HepG2 (cell line): ENCODE results near the gene C10orf90. TPM values are rescaled to one million over a fixed set of nuclear protein-coding genes. Genes with fewer than 3 reads are reported as not detected.

Experiments
- ATAC-seq: fragments of 200-7000 bp; cut with Tn5 transposase; 3 replicates; pipeline ENCODE4 v1.9.1; 2020; ENCODE audit warnings: mild to moderate bottlenecking, moderate library complexity
- BruUV-seq: library from RNA; stranded (reverse); fragments of 400-500 nt; replicated peaks from 2 replicates; lab custom pipeline; 2021; lab: Mats Ljungman, UMichigan
- CTCF ChIA-PET: fragments of 300-600 bp; formaldehyde crosslinking; extraction: SDS; loops from one replicate; lab custom pipeline; 2021; ENCODE audit warnings: low total read pairs, inconsistent platforms, low intra/inter-chr PET ratio; lab: Yijun Ruan, JAX
- POLR2A ChIA-PET: fragments of 350-600 bp; sonication (Branson Sonifier 250); formaldehyde crosslinking; loops from one replicate; lab custom pipeline; 2020; ENCODE audit warnings: antibody characterized with exemption, inconsistent platforms; lab: Yijun Ruan, JAX
- DNase-seq: peaks from one replicate; pipeline ENCODE4 v3.0.0-alpha.2; 2015; ENCODE audit warnings: low spot score
- FAIRE-seq: peaks from 3 replicates; lab custom pipeline; 2011; peaks lifted over from hg19 to GRCh38; lab: Jason Lieb, UNC
- H2AFZ ChIP-seq: one replicate; pipeline ENCODE4 v1.6.1; 2011; ENCODE audit warnings: low read length, inconsistent platforms
- H3K27ac ChIP-seq: fragments of 300-600 bp; 3 replicates; pipeline ENCODE4 v1.8.0; 2011; ENCODE audit warnings: mixed run types, mild to moderate bottlenecking, mixed read lengths, low read length, inconsistent platforms; ENCODE audit not compliant: insufficient read depth; ENCODE audit errors: extremely low read length
- H3K27me3 ChIP-seq, 2 experiments: fragments of 200-600 bp in 1 of 2; 2 replicates in 1 of 2; 3 replicates in 1 of 2; pipeline versions ENCODE4 v1.6.0 to v1.8.0; 2011; ENCODE audit warnings: low read length in 2 of 2, mild to moderate bottlenecking in 2 of 2, moderate library complexity in 2 of 2, inconsistent platforms in 1 of 2; ENCODE audit not compliant: insufficient read depth in 2 of 2, control insufficient read depth in 1 of 2
- H3K36me3 ChIP-seq, 2 experiments: fragments of 200-600 bp in 1 of 2; replicated peaks in 1 of 2; 2 replicates in 1 of 2; 3 replicates in 1 of 2; pipeline versions ENCODE4 v1.5.1 to v1.8.0; 2011; ENCODE audit warnings: low read length in 2 of 2, inconsistent platforms in 1 of 2; ENCODE audit not compliant: insufficient read depth in 2 of 2, control insufficient read depth in 1 of 2
- H3K4me1 ChIP-seq: 2 replicates; pipeline ENCODE4 v1.5.1; 2012; ENCODE audit warnings: low read length, inconsistent platforms; ENCODE audit not compliant: insufficient read depth
- H3K4me2 ChIP-seq: 2 replicates; pipeline ENCODE4 v1.6.0; 2011; ENCODE audit warnings: low read depth, low read length, inconsistent platforms
- H3K4me3 ChIP-seq, 3 experiments: fragments of 200-600 bp in 1 of 3; sonication (generic), shearing (Covaris generic) in 1 of 3; replicated peaks in 1 of 3; 2 replicates each; pipeline ENCODE4 v1.5.1; 2011 to 2016; ENCODE audit warnings: low read length in 3 of 3, inconsistent platforms in 2 of 3, low read depth in 2 of 3, mild to moderate bottlenecking in 2 of 3, control low read depth in 1 of 3, mixed read lengths in 1 of 3; ENCODE audit not compliant: insufficient read depth in 1 of 3
- H3K79me2 ChIP-seq: one replicate; pipeline ENCODE4 v1.6.1; 2011; ENCODE audit warnings: low read length, inconsistent platforms; ENCODE audit not compliant: insufficient read depth
- H3K9ac ChIP-seq: 2 replicates; pipeline ENCODE4 v1.6.0; 2011; ENCODE audit warnings: mild to moderate bottlenecking, low read depth, low read length, inconsistent platforms; ENCODE audit not compliant: insufficient read depth
- H3K9me3 ChIP-seq: 2 replicates; pipeline ENCODE4 v1.5.1; 2012; ENCODE audit warnings: mild to moderate bottlenecking, low read length
- H4K20me1 ChIP-seq: 2 replicates; pipeline ENCODE4 v1.6.0; 2011; ENCODE audit warnings: inconsistent platforms, mild to moderate bottlenecking, low read length, moderate library complexity; ENCODE audit not compliant: insufficient read depth
- ARID2 ChIP-seq: sonication (generic); formaldehyde crosslinking; IDR thresholded peaks from 2 replicates; pipeline ENCODE4 v1.8.1; 2022; ENCODE audit warnings: mild to moderate bottlenecking, missing genetic modification reagents, borderline replicate concordance
- BCL6 ChIP-seq: IDR thresholded peaks from 2 replicates; pipeline ENCODE4 v1.6.1; 2016; ENCODE audit warnings: missing genetic modification reagents, missing compliant biosample characterization
- E2F5 ChIP-seq: sonication (generic); formaldehyde crosslinking; conservative IDR thresholded peaks from 2 replicates; pipeline ENCODE4 v1.4.0; 2020; ENCODE audit warnings: missing genetic modification reagents
- GATA4 ChIP-seq: sonication (generic); IDR thresholded peaks from 2 replicates; pipeline ENCODE4 v1.6.1; 2016; ENCODE audit warnings: antibody characterized with exemption, low read depth, borderline replicate concordance
- GTF2F1 ChIP-seq: fragments of 150-350 bp; IDR thresholded peaks from 2 replicates; pipeline ENCODE4 v1.6.1; 2014; ENCODE audit warnings: low read length
- HHEX ChIP-seq: IDR thresholded peaks from 2 replicates; pipeline ENCODE4 v1.6.1; 2016; ENCODE audit warnings: control low read depth
- KLF13 ChIP-seq: sonication (generic); formaldehyde crosslinking; IDR thresholded peaks from 2 replicates; pipeline ENCODE4 v1.4.0; 2020; ENCODE audit warnings: mild to moderate bottlenecking, missing genetic modification reagents
- MAZ ChIP-seq, 2 experiments: sonication (generic) in 1 of 2; formaldehyde crosslinking in 1 of 2; IDR thresholded peaks; 2 replicates each; pipeline versions ENCODE4 v1.5.0 to v1.6.1; 2012 to 2020; ENCODE audit warnings: low read depth in 2 of 2, mild to moderate bottlenecking in 2 of 2, borderline replicate concordance in 1 of 2, improper control_type of control experiment in 1 of 2, low read length in 1 of 2, missing genetic modification reagents in 1 of 2, moderate library complexity in 1 of 2
- MEIS2 ChIP-seq: sonication (generic); formaldehyde crosslinking; IDR thresholded peaks from 2 replicates; pipeline ENCODE4 v1.9.0; 2021; ENCODE audit warnings: mild to moderate bottlenecking, missing genetic modification reagents
- PLRG1 ChIP-seq: fragments of 450-650 bp; conservative IDR thresholded peaks from 2 replicates; pipeline ENCODE4 v1.6.1; 2016
- RAD51 ChIP-seq: fragments of 450-650 bp; IDR thresholded peaks from 2 replicates; pipeline ENCODE4 v1.6.1; 2016; ENCODE audit warnings: borderline replicate concordance
- TARDBP ChIP-seq: sonication (generic); formaldehyde crosslinking; IDR thresholded peaks from 2 replicates; pipeline ENCODE4 v1.8.0; 2022; ENCODE audit warnings: mild to moderate bottlenecking, missing genetic modification reagents
- THYN1 ChIP-seq: sonication (generic); formaldehyde crosslinking; IDR thresholded peaks from 2 replicates; pipeline ENCODE4 v1.8.1; 2023; ENCODE audit warnings: low read depth, mild to moderate bottlenecking, moderate library complexity, missing genetic modification reagents, borderline replicate concordance
- ZBTB34 ChIP-seq: sonication (generic); formaldehyde crosslinking; IDR thresholded peaks from 2 replicates; pipeline ENCODE4 v1.8.0; 2022; ENCODE audit warnings: mild to moderate bottlenecking, missing genetic modification reagents
- ZNF468 ChIP-seq: sonication (generic); formaldehyde crosslinking; IDR thresholded peaks from 2 replicates; pipeline ENCODE4 v1.8.0; 2022; ENCODE audit warnings: mild to moderate bottlenecking, moderate library complexity, missing genetic modification reagents
- ZNF761 ChIP-seq: sonication (generic); formaldehyde crosslinking; conservative IDR thresholded peaks from 2 replicates; pipeline ENCODE4 v1.4.0; 2020; ENCODE audit warnings: mild to moderate bottlenecking, missing genetic modification reagents
- WGBS: methylation state at CpG from one replicate; pipeline ENCODE4 v1.1.6; 2017; ENCODE audit warnings: low lambda C conversion rate; 5-methylcytosine and 5-hydroxymethylcytosine counted together
- in situ Hi-C: cut with HindIII; loops from 2 replicates; pipeline ENCODE4 v1.10.0; 2017; ENCODE audit warnings: low pct_unique_long_range_greater_than_20kb; ENCODE audit not compliant: extremely low pct_ligation_motif_present
- intact Hi-C: fragments of 100-400 bp; cut with micrococcal nuclease; formaldehyde crosslinking; loops from one replicate; pipeline ENCODE4 v1.10.0; 2022; ENCODE audit not compliant: unreplicated experiment
- polyA plus RNA-seq, 8 experiments: library from polyadenylated mRNA; depleted of rRNA in 3 of 8; stranded (reverse) in 7 of 8; unstranded in 1 of 8; fragments of >200 nt; fragmentation: Illumina TruSeq in 4 of 8; extraction: Trizol in 4 of 8; gene quantifications; 2 replicates each; pipeline versions ENCODE4 v1.2.1 to v1.2.3, GENCODE V29; 2011 to 2016; ENCODE audit warnings: low read depth in 4 of 8, missing spikeins in 1 of 8, mixed read lengths in 1 of 8; ENCODE audit not compliant: insufficient read depth in 1 of 8
- total RNA-seq, 5 experiments: library from RNA; depleted of rRNA; stranded (reverse); fragments of >200 nt; fragmentation: Illumina TruSeq; extraction: Trizol; gene quantifications; 2 replicates each; pipeline ENCODE4 v1.2.3, GENCODE V29; 2016; ENCODE audit warnings: low read depth in 1 of 5

The C10orf90 gene
- total and polyA plus RNA-seq, 2 of the 13 experiments (the other 11 are each of a cell fraction or from before 2014, with no cell fraction given) = not detected

GRCh38 chr10:126538439-126539135, 131.9 kb downstream of the C10orf90 start (continued):
- TF ChIP-seq E2F5 (CRISPR knock-in tag) (no peak), THYN1 (CRISPR knock-in tag) (no peak), GATA4 (no peak)
- TF ChIP-seq, all 625 proteins: peak for 0

- DNase-seq = no peak
- WGBS = 36% methylated on average over 3 of the region's 3 CpGs
- POLR2A ChIA-PET = no interaction called here
- H2AFZ ChIP-seq = no peak overlapping the region
- in situ Hi-C loops (no loop called here), intact Hi-C loops (no loop called here)
- no peak overlapping the region for H3K4me3 ChIP-seq
- no peaks in the 10 kb centered on the region for H3K4me1 ChIP-seq
- H3K27ac ChIP-seq = no peak overlapping the region
- H3K9me3 ChIP-seq = no peaks in the 10 kb centered on the region
- FAIRE-seq = no peak
- H3K79me2 ChIP-seq = no peaks in the 10 kb centered on the region
- TF ChIP-seq ARID2 (CRISPR knock-in tag) = no peak
- no peak for TF ChIP-seq MAZ (IDR thresholded peaks at IDR 0.05; ENCODE audit: borderline replicate concordance, low read depth, low read length)
- TF ChIP-seq MAZ (CRISPR knock-in tag; IDR thresholded peaks at IDR 0.05; ENCODE audit: low read depth) = no peak
- TF ChIP-seq HHEX (CRISPR knock-in tag) = no peak
- no peak for TF ChIP-seq MEIS2
- TF ChIP-seq PLRG1 = no peak
- TF ChIP-seq GTF2F1 = no peak
- no peak for TF ChIP-seq ZNF468 (CRISPR knock-in tag)
- no peak for TF ChIP-seq ZBTB34 (CRISPR knock-in tag)
- TF ChIP-seq KLF13 = no peak
- no peak for TF ChIP-seq BCL6 (CRISPR knock-in tag)
- TF ChIP-seq TARDBP (CRISPR knock-in tag) = no peak
- TF ChIP-seq ZNF761 (CRISPR knock-in tag) = no peak
- TF ChIP-seq RAD51 = no peak
- no TSS peak for BruUV-seq
- no peak overlapping the region for H3K9ac ChIP-seq
- CTCF ChIA-PET = no interaction called here
- no peaks in the 10 kb centered on the region for H3K36me3 ChIP-seq
- H3K4me2 ChIP-seq = no peak overlapping the region
- H3K27me3 ChIP-seq = peaks cover 0 to 10% of the 10 kb centered on the region in 2 experiments; a peak in 1 of 5 replicates
- ATAC-seq = no peak
- H4K20me1 ChIP-seq = no peaks in the 10 kb centered on the region
Measured at GRCh38 chr10:126536656-126537055, 133.8 kb downstream of the C10orf90 start.
